HepG2 (cell line): ENCODE results near the gene PDK2. TPM values are rescaled to one million over a fixed set of nuclear protein-coding genes. Genes with fewer than 3 reads are reported as not detected.

Experiments
- CAMTA2 ChIP-seq: sonication (generic); formaldehyde crosslinking; IDR thresholded peaks from 2 replicates; pipeline ENCODE4 v1.4.0; 2020; ENCODE audit warnings: mild to moderate bottlenecking, missing genetic modification reagents, borderline replicate concordance
- GATA4 ChIP-seq: sonication (generic); IDR thresholded peaks from 2 replicates; pipeline ENCODE4 v1.6.1; 2016; ENCODE audit warnings: antibody characterized with exemption, low read depth, borderline replicate concordance
- HNF4G ChIP-seq, 2 experiments: sonication (generic) in 1 of 2; formaldehyde crosslinking in 1 of 2; IDR thresholded peaks; 2 replicates each; pipeline versions ENCODE4 v1.4.0 to v1.6.1; 2011 to 2020; ENCODE audit warnings: borderline replicate concordance in 2 of 2, low read depth in 2 of 2, mild to moderate bottlenecking in 2 of 2, low read length in 1 of 2, missing genetic modification reagents in 1 of 2, moderate library complexity in 1 of 2
- HNRNPLL ChIP-seq: fragments of 200-400 bp; formaldehyde crosslinking; IDR thresholded peaks from 2 replicates; pipeline ENCODE4 v1.6.1; 2017; ENCODE audit warnings: mild to moderate bottlenecking, low read depth, low read length; ENCODE audit not compliant: poor library complexity, severe bottlenecking
- KMT2B ChIP-seq: IDR thresholded peaks from 2 replicates; pipeline ENCODE4 v1.6.1; 2016; ENCODE audit warnings: missing genetic modification reagents, missing compliant biosample characterization
- NONO ChIP-seq, 2 experiments: fragments of 450-650 bp in 1 of 2; sonication (generic) in 1 of 2; formaldehyde crosslinking in 1 of 2; IDR thresholded peaks in 1 of 2; conservative IDR thresholded peaks in 1 of 2; 2 replicates each; pipeline versions ENCODE4 v1.6.1 to v1.8.0; 2017 to 2022; ENCODE audit warnings: mild to moderate bottlenecking in 1 of 2, missing genetic modification reagents in 1 of 2, moderate library complexity in 1 of 2
- PRPF4 ChIP-seq: fragments of 200-400 bp; formaldehyde crosslinking; IDR thresholded peaks from 2 replicates; pipeline ENCODE4 v1.6.1; 2016; ENCODE audit warnings: low read length, low read depth; ENCODE audit not compliant: poor library complexity, severe bottlenecking
- YY1 ChIP-seq: IDR thresholded peaks from 2 replicates; pipeline ENCODE4 v1.6.1; 2011; ENCODE audit warnings: low read length, low read depth, moderate library complexity, mild to moderate bottlenecking; ENCODE audit not compliant: insufficient read depth, insufficient replicate concordance
- ZKSCAN5 ChIP-seq: sonication (generic); formaldehyde crosslinking; IDR thresholded peaks from 2 replicates; pipeline ENCODE4 v1.5.1; 2020; ENCODE audit warnings: mild to moderate bottlenecking, missing genetic modification reagents
- ZNF253 ChIP-seq: sonication (generic); formaldehyde crosslinking; IDR thresholded peaks from 2 replicates; pipeline ENCODE4 v1.8.0; 2022; ENCODE audit warnings: mild to moderate bottlenecking, missing genetic modification reagents, borderline replicate concordance
- ZNF263 ChIP-seq: sonication (generic); formaldehyde crosslinking; IDR thresholded peaks from 2 replicates; pipeline ENCODE4 v1.4.0; 2020; ENCODE audit warnings: missing genetic modification reagents
- ZNF546 ChIP-seq: sonication (generic); formaldehyde crosslinking; conservative IDR thresholded peaks from 2 replicates; pipeline ENCODE4 v1.8.1; 2023; ENCODE audit warnings: mild to moderate bottlenecking, missing genetic modification reagents
- ZNF556 ChIP-seq: sonication (generic); formaldehyde crosslinking; IDR thresholded peaks from 2 replicates; pipeline ENCODE4 v1.4.0; 2020; ENCODE audit warnings: mild to moderate bottlenecking, missing genetic modification reagents, borderline replicate concordance
- ZNF83 ChIP-seq: sonication (generic); formaldehyde crosslinking; IDR thresholded peaks from 2 replicates; pipeline ENCODE4 v1.4.0; 2020; ENCODE audit warnings: missing genetic modification reagents, mild to moderate bottlenecking, borderline replicate concordance
- polyA plus RNA-seq, 8 experiments: library from polyadenylated mRNA; depleted of rRNA in 3 of 8; stranded (reverse) in 7 of 8; unstranded in 1 of 8; fragments of >200 nt; fragmentation: Illumina TruSeq in 4 of 8; extraction: Trizol in 4 of 8; gene quantifications; 2 replicates each; pipeline versions ENCODE4 v1.2.1 to v1.2.3, GENCODE V29; 2011 to 2016; ENCODE audit warnings: low read depth in 4 of 8, missing spikeins in 1 of 8, mixed read lengths in 1 of 8; ENCODE audit not compliant: insufficient read depth in 1 of 8
- total RNA-seq, 5 experiments: library from RNA; depleted of rRNA; stranded (reverse); fragments of >200 nt; fragmentation: Illumina TruSeq; extraction: Trizol; gene quantifications; 2 replicates each; pipeline ENCODE4 v1.2.3, GENCODE V29; 2016; ENCODE audit warnings: low read depth in 1 of 5
- TF ChIP-seq, protein P1 (sequence below): sonication (generic); formaldehyde crosslinking; IDR thresholded peaks from 2 replicates; pipeline ENCODE4 v1.4.0; 2020; ENCODE audit warnings: mild to moderate bottlenecking, missing genetic modification reagents, borderline replicate concordance
- TF ChIP-seq, protein P2 (sequence below): sonication (generic); formaldehyde crosslinking; IDR thresholded peaks from 2 replicates; pipeline ENCODE4 v1.8.1; 2023; ENCODE audit warnings: mild to moderate bottlenecking, missing genetic modification reagents
- TF ChIP-seq, protein P3 (sequence below): sonication (generic); formaldehyde crosslinking; conservative IDR thresholded peaks from 2 replicates; pipeline ENCODE4 v1.4.0; 2020; ENCODE audit warnings: missing genetic modification reagents
- TF ChIP-seq, protein P4 (sequence below): sonication (generic); formaldehyde crosslinking; IDR thresholded peaks from 2 replicates; pipeline ENCODE4 v1.5.0; 2020; ENCODE audit warnings: missing genetic modification reagents

Gene PDK2
- total and polyA plus RNA-seq, 2 of the 13 experiments (the other 11 are each of a cell fraction or from before 2014, with no cell fraction given), result 18.5 to 59.7 TPM

DNA sequence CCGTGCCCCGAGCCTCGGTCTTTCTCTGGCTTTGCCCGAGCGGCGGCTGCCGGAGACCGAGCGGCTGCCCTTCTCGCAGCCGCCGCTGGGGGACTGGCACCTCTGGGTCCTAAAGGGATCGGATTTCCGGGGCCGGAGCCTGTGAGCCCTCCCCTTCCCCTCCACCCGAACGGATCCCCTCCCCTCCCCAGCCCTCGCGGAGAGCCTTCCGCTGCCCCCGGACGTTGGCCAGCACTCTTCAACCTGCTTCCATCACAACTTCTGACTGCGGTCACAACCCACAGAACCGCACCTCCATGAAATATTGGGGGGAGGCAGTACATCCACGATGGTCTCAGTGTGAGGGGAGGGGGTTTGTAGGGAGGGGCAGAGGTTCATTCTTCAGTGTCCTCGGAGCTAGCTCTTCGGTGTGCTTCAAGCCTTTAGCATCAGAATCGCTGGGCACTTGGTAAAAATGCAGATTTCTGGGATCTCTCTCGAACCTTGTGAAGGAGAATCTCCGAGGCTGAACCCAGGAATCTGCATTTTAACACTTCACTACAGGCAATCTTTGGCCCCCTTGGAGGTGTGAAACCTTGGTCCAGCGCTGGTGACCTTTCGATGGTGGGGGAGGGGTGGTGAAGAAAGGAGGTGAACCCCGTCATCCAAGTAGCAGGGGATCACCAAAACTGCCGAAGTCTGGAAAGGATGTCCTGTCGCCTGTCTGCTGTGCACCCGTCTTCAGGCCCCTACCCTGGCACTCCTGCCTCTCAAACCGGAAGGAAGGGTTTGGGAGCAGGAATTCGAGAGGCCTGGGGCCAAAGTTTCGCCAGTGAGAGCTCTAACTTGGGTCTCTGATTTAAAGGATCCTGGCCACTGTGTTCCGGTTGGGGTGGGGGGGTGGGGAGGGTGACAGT, 56.1 kb downstream of the PDK2 start (continued):
- TF ChIP-seq HNF4G (IDR thresholded peaks at IDR 0.05; ENCODE audit: borderline replicate concordance, low read depth, low read length) (0 out of 2 replicates have a peak, but pooled peaks have one; percentile 17), HNF4G (CRISPR knock-in tag; IDR thresholded peaks at IDR 0.05; ENCODE audit: borderline replicate concordance, low read depth) (no peak), ZKSCAN5 (CRISPR knock-in tag) (no peak), YY1 (peak; percentile 70), GATA4 (no peak), ZNF546 (CRISPR knock-in tag) (no peak), PRPF4 (no peak), NONO (IDR thresholded peaks at IDR 0.05) (no peak), NONO (CRISPR knock-in tag; conservative IDR thresholded peaks at IDR 0.05) (0 out of 2 replicates have a peak, but pooled peaks have one; percentile 43), KMT2B (CRISPR knock-in tag) (0 out of 2 replicates have a peak, but pooled peaks have one; percentile 49), ZNF83 (CRISPR knock-in tag) (no peak), ZNF556 (0 out of 2 replicates have a peak, but pooled peaks have one; percentile 79), CAMTA2 (0 out of 2 replicates have a peak, but pooled peaks have one; percentile 60), ZNF263 (CRISPR knock-in tag) (0 out of 2 replicates have a peak, but pooled peaks have one; percentile 35), ZNF253 (CRISPR knock-in tag) (no peak), HNRNPLL (peak; percentile 78)
- TF ChIP-seq, protein P1, sequence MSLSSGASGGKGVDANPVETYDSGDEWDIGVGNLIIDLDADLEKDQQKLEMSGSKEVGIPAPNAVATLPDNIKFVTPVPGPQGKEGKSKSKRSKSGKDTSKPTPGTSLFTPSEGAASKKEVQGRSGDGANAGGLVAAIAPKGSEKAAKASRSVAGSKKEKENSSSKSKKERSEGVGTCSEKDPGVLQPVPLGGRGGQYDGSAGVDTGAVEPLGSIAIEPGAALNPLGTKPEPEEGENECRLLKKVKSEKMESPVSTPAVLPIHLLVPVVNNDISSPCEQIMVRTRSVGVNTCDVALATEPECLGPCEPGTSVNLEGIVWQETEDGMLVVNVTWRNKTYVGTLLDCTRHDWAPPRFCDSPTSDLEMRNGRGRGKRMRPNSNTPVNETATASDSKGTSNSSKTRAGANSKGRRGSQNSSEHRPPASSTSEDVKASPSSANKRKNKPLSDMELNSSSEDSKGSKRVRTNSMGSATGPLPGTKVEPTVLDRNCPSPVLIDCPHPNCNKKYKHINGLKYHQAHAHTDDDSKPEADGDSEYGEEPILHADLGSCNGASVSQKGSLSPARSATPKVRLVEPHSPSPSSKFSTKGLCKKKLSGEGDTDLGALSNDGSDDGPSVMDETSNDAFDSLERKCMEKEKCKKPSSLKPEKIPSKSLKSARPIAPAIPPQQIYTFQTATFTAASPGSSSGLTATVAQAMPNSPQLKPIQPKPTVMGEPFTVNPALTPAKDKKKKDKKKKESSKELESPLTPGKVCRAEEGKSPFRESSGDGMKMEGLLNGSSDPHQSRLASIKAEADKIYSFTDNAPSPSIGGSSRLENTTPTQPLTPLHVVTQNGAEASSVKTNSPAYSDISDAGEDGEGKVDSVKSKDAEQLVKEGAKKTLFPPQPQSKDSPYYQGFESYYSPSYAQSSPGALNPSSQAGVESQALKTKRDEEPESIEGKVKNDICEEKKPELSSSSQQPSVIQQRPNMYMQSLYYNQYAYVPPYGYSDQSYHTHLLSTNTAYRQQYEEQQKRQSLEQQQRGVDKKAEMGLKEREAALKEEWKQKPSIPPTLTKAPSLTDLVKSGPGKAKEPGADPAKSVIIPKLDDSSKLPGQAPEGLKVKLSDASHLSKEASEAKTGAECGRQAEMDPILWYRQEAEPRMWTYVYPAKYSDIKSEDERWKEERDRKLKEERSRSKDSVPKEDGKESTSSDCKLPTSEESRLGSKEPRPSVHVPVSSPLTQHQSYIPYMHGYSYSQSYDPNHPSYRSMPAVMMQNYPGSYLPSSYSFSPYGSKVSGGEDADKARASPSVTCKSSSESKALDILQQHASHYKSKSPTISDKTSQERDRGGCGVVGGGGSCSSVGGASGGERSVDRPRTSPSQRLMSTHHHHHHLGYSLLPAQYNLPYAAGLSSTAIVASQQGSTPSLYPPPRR (CRISPR knock-in tag), result no peak
- TF ChIP-seq, protein P2, sequence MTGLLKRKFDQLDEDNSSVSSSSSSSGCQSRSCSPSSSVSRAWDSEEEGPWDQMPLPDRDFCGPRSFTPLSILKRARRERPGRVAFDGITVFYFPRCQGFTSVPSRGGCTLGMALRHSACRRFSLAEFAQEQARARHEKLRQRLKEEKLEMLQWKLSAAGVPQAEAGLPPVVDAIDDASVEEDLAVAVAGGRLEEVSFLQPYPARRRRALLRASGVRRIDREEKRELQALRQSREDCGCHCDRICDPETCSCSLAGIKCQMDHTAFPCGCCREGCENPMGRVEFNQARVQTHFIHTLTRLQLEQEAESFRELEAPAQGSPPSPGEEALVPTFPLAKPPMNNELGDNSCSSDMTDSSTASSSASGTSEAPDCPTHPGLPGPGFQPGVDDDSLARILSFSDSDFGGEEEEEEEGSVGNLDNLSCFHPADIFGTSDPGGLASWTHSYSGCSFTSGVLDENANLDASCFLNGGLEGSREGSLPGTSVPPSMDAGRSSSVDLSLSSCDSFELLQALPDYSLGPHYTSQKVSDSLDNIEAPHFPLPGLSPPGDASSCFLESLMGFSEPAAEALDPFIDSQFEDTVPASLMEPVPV (CRISPR knock-in tag), result no peak; the same call in 1 of the 2 replicates
- TF ChIP-seq, protein P3, sequence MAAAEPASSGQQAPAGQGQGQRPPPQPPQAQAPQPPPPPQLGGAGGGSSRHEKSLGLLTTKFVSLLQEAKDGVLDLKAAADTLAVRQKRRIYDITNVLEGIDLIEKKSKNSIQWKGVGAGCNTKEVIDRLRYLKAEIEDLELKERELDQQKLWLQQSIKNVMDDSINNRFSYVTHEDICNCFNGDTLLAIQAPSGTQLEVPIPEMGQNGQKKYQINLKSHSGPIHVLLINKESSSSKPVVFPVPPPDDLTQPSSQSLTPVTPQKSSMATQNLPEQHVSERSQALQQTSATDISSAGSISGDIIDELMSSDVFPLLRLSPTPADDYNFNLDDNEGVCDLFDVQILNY, result no peak
- TF ChIP-seq, protein P4, sequence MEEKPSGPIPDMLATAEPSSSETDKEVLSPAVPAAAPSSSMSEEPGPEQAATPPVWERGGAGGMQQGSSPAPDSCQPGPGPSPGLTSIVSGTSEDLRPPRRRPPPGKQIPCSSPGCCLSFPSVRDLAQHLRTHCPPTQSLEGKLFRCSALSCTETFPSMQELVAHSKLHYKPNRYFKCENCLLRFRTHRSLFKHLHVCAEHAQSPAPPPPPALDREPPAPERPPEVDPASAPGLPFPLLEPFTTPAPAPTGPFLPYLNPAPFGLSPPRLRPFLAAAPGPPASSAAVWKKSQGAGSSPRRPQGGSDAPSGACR, result no peak
